ENCODE measurements around the gene DYSF.
A peak's percentile ranks its signal among the peaks of the same experiment; 100 is the strongest.

The DYSF gene

DNA sequence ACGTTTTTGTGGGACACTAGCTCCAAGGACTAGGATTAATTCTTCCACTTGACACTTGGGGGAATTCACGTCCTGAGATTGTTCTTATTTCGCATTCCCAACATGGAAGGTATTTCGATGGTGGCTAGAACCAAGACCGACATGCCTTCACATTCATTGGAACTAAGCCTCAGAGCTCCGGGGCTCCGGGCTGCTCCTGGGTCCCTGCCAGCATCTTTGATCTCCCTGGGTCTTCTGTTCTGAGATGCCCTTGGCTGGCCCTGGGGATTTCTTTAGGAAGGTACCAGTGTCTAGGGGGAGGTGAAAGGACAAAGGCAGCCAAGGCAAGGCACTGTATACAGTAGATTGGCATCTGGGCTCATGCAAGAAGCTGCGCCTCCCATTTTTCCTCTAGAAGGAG, 76.8 kb downstream of the DYSF start:
- DNase-seq (ENCODE audit: low read depth in 2 of 2): no peak

DNA sequence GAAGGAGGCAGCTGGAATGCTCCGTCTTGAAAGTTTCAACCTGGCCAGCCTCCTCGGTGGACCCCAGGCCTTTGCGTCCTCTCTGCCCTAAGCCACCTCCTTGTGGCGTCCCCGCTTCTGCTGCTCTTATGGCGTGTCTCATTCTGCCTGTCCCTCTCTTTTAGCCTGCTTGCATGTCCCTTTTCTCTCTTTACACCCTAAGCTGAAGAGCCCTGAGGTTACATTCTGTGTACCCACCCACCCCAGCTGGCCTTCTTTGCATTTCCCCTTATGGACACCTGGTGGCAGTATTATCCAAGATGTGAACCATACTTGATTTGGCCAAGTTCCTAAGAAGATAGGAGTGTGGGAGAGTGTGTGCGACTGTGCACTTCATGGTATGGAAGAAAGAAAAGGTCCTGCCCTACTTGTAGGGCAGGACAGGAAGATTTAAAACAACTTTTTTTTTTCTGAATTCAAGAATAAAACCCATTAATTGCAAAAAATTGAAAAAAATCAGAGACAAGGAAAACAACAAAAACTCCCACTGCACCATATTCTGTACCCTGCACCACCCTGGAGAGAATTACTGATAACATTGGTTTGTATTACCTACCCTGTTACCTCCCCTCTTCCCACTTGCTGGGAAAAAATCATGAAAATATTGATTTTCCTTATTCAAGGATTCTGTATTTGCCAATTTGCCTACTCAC, 77.4 kb downstream of the DYSF start:
- DNase-seq (ENCODE audit: low read depth in 2 of 2): no peak

DNA sequence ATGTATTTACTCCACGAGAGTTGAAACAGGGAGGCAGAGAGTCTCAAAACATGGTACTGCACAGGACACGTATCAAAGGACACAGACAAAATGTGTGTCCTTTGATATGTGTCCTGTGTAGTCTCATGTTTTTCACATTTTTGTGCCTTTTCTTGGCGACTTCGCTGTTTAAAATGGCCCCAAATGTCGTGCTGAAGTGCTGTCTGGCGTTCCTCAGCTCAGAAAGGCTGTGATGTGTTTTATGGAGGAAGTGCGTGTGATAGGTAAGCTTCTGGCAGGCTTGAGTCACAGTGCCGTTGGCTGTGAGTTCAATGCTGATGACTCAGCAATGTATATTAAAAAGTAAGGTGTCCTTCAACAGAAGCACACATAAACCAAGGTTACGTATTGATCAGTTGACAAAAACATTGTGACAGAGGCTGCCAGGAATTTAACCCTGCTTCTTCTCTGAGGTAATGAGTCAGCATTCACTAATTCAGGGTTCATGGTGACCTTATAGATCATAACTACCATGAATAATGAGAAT, 78.2 kb downstream of the DYSF start:
- DNase-seq (ENCODE audit: low read depth in 2 of 2): no peak

DNA sequence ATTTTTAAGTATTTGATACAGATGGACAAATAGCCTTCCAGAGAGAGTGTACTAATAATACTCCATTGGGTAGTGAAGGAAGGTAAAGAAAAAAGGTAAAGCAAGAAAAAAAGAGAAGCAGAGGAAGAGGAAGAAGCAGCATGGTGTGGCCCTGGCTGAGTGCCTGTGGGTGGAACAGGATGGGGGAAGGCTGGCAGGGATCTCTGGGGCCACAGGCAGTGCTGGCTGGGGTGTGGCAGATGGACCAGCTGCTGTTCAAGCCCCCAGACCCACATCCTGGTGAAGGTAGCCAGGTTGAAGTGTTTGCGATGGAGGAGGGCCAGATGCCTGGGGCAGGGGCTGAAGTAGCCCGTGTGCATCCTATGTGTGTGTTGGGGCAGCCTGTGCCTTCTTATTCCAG, 79.0 kb downstream of the DYSF start:
- no peak for DNase-seq (ENCODE audit: low read depth in 2 of 2)

DNA sequence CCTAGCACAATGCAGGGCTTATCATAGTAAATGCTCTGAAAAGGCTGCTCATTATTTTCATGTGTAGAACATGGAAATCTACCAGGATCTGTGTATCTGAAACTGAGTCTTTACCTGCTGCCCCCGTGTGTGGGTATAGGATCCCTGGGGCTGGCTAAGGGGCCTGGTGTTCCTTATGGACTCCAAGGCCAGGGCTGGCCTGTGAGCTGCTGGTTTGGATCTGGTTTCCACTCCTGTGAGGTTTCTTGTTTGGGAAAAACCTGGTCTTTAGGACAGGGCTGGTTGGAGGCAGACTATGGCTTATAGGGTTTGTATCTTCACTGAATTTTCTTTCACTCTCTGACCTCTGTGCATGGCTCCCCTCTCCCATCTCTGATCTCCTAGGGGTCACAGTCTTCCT, 80.8 kb downstream of the DYSF start:
- DNase-seq (ENCODE audit: low read depth in 2 of 2): no peak

GRCh38 chr2:71534826-71535225, 81.5 kb downstream of the DYSF start:
- no peak for DNase-seq (ENCODE audit: low read depth in 2 of 2)

DNA sequence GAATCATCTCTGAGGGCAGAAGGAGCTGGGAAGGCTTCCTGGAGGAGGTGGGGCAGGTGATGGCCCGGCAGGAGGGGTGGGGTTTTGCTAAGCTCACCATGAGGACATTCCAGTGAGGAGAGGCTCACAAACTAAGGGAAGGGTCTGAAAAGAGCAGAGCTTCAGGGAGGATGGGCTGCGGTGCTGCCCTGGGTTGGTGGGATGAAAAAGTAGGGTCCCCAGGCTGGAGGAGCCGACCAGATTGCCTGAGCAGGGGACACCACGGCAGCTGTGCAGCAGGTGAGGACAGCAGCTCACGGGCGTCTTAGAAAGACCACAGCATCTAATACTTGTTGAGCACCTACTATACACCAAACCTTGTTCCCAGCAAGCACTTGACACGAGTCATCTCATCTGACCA, 82.2 kb downstream of the DYSF start:
- DNase-seq (ENCODE audit: low read depth in 2 of 2): no peak

GRCh38 chr2:71536226-71536671, 82.9 kb downstream of the DYSF start:
- no peak for DNase-seq (ENCODE audit: low read depth in 2 of 2)

DNA sequence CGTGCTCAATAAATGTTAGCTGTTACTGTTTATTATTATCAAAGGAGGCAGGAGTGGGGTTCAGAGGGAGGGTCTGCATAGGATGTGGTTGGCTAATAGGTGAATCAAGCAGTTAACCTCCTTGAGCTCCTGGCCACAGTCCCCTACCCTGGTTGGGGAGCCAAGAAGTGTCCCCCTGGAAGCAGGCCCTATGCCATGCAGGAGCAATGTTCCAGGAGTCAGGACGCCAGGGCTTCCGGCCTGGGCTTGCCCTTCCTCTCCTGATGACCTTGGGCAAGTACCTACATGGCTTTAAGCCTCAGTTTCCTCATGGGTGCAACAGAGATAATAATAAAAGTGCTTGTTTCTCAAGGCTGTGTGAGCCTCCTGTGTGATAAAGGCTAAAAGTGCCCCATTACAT, 84.9 kb downstream of the DYSF start:
- DNase-seq (ENCODE audit: low read depth in 2 of 2): no peak

GRCh38 chr2:71538656-71539265, 85.4 kb downstream of the DYSF start:
- DNase-seq (ENCODE audit: low read depth in 2 of 2): no peak

DNA sequence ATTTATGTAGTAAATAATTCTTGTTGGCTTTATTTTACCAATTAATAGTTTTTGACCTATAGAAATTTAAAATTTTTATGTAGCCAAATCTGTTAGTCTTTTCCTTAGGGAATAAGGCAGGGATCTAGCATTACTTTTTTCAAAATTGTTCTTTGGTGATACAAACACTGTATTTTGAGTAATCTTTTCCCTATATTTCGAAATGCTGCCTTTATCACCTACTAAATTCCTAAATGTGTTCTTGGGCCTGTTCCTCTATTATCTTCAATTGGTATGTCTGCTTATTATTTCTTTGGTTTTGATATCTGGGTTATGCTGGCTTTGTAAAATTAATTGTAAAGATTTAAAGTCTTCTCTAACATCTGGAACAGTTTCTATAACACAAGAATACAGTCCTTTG, 87.5 kb downstream of the DYSF start:
- DNase-seq (ENCODE audit: low read depth in 2 of 2): no peak

DNA sequence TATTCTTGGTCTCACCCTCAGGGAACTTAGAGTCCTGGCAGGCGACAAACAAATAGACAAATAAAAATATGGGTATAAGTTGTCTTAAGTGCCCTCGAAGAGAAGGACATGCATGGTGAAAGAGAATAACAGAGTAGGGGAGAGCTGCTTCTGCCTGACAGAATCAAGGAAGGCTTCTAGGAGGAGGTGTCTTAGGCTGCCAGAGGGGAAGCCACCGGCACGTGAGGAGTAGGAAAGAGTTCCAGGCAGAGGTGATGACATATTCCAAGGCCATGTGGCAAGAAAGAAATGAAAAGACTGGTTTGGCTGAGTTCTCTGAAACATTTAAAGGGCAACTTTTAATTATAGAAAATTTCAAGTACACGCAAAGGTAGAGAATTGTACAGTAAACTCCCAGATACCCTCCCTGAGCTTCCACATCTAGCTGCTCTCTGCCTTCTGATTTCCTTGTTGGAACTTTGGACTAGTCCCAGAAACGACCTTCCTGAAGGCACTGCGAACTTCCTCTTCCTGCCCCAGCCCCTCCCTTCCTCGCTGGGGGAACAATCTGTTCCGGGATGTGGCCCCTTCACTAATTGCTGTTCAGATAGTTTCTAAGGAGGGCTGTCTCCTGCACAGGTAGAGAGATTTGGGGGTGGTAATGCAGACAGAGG, 91.7 kb downstream of the DYSF start:
- DNase-seq (ENCODE audit: low read depth in 2 of 2): no peak

DNA sequence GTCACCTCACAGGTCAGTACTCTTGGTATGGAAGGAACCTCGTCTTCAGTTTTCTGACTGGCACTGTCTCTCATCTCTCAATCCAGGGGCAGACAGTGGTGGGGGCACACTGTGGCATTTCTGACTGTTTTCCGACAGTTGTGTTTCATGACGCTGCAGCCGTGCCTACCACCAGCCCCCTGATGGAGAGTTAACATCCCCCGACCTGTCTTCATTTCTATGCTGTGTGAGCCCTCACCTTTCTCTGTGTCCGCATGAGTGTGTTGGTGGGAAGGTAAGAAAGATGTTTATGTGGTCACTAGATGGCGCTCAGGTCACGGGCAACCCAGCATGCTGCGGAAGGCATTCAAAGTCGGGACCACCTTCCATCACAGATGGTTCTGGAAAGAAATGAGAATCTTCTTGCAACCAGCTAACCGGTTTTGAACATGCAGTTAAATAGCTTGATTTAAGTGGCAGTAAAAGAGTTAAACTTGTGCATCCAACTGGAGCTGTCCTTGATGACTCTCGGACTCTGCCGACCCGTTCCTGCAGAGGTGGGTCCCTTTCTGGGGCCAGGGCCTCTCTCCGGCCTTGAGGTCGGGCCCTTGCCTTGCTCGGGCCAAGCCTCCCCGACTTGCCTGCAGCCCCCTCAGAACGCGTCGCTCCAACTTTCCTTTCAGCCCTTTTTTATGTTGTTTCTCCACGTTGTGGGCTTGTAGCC, 92.4 kb downstream of the DYSF start:
- no peak for DNase-seq (ENCODE audit: low read depth in 2 of 2)

- DNase-seq (ENCODE audit: low read depth in 2 of 2): no peak
These were observed 92.9 kb downstream of the DYSF start for GRCh38 chr2:71546275-71546638.

DNA sequence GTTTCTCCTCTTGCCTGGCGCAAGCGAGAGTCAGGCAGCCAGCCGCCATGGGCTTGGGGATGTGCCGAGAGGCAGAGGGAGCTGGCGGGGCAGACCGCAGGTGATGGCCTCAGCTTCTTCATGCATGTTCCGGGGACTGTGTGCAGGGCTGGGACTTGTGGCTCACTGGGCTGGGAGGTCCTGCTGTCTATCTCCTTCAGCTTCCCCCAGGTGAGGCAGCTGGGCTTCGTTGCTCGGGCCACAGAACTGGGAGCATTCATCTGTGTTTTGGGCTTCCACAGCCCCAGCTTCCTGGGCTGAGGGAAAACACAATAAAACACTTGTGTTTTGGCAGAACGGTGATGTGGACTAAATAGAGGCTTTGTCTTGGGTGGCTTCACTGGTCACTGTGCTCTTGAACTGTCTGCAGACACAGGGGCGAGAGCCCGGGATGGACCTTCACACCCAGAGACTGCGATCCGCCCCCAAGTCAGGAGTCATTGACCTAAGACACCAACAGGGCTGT, 93.5 kb downstream of the DYSF start:
- DNase-seq (ENCODE audit: low read depth in 2 of 2): no peak

DNA sequence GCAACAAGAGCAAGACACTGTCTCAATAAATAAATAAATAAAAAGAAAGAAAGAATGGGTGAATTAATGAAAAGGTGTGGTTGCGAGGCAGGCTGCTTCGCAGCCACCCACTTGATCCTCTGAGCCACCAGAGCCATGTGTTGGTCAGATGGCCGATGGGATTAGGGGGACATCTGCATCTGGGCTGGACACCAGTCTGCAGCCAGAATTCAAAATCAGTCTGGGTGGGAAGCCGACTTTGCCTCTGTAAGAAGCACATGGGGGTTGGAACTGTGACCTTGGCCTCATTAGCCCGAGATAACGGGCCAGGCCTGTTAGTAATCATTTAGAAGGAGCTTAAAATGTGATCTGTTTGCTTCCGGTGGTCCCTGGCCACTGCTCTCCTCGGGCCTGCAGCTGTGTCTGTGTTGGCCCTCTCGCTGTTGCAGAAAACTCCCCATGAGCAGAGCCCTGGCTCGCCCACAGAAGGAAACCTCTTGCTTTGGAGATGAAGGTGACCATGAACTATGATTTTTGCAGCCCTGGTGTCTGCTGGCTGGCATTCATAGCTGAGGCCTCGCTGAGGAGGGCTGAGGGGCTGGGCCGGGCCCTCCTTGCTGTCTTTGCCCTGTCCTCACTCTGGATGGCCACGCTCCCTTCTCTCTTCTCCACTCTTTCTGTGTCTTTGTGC, 94.4 kb downstream of the DYSF start:
- DNase-seq (ENCODE audit: low read depth in 2 of 2): no peak

- peak; percentile 36 to 42 for DNase-seq (ENCODE audit: low read depth in 2 of 2)
These were observed 95.5 kb downstream of the DYSF start for GRCh38 chr2:71548646-71549425.

GRCh38 chr2:71550801-71551630, 97.7 kb downstream of the DYSF start:
- no peak for DNase-seq (ENCODE audit: low read depth in 2 of 2)

DNA sequence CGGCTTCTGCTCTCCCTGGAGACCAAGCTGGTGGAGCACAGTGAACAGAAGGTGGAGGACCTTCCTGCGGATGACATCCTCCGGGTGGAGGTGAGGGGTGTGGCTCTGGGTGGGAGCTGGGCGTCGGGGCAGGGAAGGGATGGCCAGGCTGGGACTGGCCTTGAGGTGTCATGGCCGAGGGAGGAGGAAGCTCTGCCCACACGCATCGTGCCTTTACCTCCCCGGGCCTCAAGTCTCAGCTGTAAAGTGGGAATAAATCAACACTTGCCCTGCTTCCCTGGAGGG, 98.2 kb downstream of the DYSF start:
- no peak for DNase-seq (ENCODE audit: low read depth in 2 of 2)

GRCh38 chr2:71552356-71552755, 99.0 kb downstream of the DYSF start:
- DNase-seq (ENCODE audit: low read depth in 2 of 2): no peak
